Tibial nerve (tissue), 4 donors: Measurements from ENCODE around the gene COBLL1.

Experiments used
- CTCF ChIP-seq, 5 experiments: fragments of 200-600 bp in 3 of 5; fragments of 450-650 bp in 2 of 5; sonication (generic) in 3 of 5; IDR thresholded peaks; one replicate each; pipeline ENCODE4 v1.5.1; 2016 to 2019; ENCODE audit warnings: antibody characterized with exemption in 5 of 5, mild to moderate bottlenecking in 3 of 5, moderate library complexity in 2 of 5
- EP300 ChIP-seq, 2 donors: sonication (generic); formaldehyde crosslinking; IDR thresholded peaks; one replicate each; pipeline ENCODE4 v1.6.1; 2017; ENCODE audit warnings: antibody characterized with exemption in 2 of 2, mild to moderate bottlenecking in 1 of 2
- POLR2A ChIP-seq, 2 donors: fragments of 450-650 bp; IDR thresholded peaks; one replicate each; pipeline ENCODE4 v1.6.1; 2017; ENCODE audit warnings: antibody characterized with exemption in 2 of 2, mild to moderate bottlenecking in 2 of 2, moderate library complexity in 2 of 2

GRCh38 chr2:164816900-164817299 lies 24.7 kb downstream of the COBLL1 start:
- TF ChIP-seq POLR2A (IDR thresholded peaks at IDR 0.05) = no peak
- no peak for TF ChIP-seq EP300 (IDR thresholded peaks at IDR 0.05)
- no peak for TF ChIP-seq CTCF (IDR thresholded peaks at IDR 0.05)
